Nephron progenitor cell (in vitro differentiated cells): Measurements from ENCODE around the gene NUP205.

Experiments
- DNase-seq: peaks from one replicate; pipeline ENCODE4 v3.0.0; 2021
- H3K27ac Mint-ChIP-seq: 2 replicates; pipeline ENCODE4 v1.8.0; 2021; ENCODE audit warnings: mild to moderate bottlenecking, moderate library complexity, mixed read lengths
- H3K27me3 Mint-ChIP-seq: 2 replicates; pipeline ENCODE4 v1.8.0; 2021; ENCODE audit warnings: mild to moderate bottlenecking, low read depth, mixed read lengths; ENCODE audit not compliant: poor library complexity
- H3K36me3 Mint-ChIP-seq: 2 replicates; pipeline ENCODE4 v1.8.0; 2021; ENCODE audit warnings: low read depth, mixed read lengths
- H3K4me1 Mint-ChIP-seq: 2 replicates; pipeline ENCODE4 v1.8.0; 2021; ENCODE audit warnings: mixed read lengths
- H3K4me3 Mint-ChIP-seq: 2 replicates; pipeline ENCODE4 v1.8.0; 2021; ENCODE audit warnings: mild to moderate bottlenecking, moderate library complexity, mixed read lengths
- H3K9me3 Mint-ChIP-seq: 2 replicates; pipeline ENCODE4 v1.8.0; 2021; ENCODE audit warnings: mild to moderate bottlenecking, moderate library complexity, mixed read lengths
- TF ChIP-seq, protein P1 (sequence below): fragments of 200-600 bp; sonication (generic); IDR thresholded peaks from 2 replicates; pipeline ENCODE4 v1.5.0; 2021; ENCODE audit warnings: antibody characterized with exemption

Gene NUP205

DNA sequence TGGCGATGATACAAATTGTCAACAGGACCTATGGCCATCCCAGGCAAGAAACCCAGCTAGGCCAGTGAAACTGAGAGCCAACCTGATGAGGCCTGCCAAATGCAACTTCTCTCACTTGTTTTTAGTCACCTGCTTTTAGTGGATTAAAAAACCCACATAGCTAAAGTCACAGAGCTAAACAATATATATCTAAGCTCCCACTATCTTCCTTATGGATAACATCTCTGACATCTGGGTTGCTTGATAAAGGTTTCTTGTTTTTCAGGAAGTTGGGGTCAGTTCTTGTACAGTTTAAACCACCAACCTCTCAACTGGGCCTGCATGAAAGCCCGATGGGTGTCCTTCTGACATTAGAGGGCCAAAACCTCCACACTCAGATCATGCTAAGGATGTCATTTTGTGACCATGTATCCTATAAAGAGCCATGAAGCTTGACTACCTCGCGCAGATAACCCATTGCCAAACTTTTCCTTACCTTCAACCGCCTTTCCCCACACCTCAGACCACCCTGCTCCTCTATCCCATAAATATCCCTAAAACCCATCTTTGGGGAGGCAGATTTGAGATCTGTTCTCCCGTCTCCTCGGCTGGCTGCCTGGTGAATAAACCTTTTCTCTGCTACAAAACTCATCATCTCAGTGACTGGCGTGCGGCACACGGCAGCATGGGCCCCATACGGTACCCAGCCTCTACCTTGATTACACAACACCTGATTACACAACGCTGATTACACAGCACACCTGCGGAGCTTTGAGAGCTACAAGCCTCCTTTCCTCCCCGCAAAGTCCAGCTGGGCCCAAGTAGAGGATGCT lies 103.8 kb downstream of the NUP205 start:
- no peak overlapping the region for H3K27ac Mint-ChIP-seq
- H3K9me3 Mint-ChIP-seq, result no peaks in the 10 kb centered on the region
- peaks cover 16% of the 10 kb centered on the region for H3K27me3 Mint-ChIP-seq

DNA sequence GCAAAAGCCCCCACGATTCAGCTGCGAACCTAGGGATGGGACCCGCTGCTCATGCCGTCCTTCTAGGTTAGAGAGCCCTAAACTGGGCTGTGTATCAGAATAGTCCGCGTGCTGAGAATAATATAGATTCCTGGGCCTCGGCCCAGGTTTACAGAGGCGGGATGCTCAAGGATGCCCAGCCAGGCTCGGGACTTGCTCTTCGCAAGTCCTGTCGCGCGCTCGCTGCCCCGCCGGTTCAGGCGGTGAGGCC lies 104.3 kb downstream of the NUP205 start:
- no peak for DNase-seq
- no peaks in the 10 kb centered on the region for H3K9me3 Mint-ChIP-seq
- peaks cover 13% of the 10 kb centered on the region for H3K27me3 Mint-ChIP-seq
- peak overlapping the region; percentile 98 for H3K4me3 Mint-ChIP-seq
- H3K4me1 Mint-ChIP-seq, result peaks cover 29% of the 10 kb centered on the region
- TF ChIP-seq, protein P1, sequence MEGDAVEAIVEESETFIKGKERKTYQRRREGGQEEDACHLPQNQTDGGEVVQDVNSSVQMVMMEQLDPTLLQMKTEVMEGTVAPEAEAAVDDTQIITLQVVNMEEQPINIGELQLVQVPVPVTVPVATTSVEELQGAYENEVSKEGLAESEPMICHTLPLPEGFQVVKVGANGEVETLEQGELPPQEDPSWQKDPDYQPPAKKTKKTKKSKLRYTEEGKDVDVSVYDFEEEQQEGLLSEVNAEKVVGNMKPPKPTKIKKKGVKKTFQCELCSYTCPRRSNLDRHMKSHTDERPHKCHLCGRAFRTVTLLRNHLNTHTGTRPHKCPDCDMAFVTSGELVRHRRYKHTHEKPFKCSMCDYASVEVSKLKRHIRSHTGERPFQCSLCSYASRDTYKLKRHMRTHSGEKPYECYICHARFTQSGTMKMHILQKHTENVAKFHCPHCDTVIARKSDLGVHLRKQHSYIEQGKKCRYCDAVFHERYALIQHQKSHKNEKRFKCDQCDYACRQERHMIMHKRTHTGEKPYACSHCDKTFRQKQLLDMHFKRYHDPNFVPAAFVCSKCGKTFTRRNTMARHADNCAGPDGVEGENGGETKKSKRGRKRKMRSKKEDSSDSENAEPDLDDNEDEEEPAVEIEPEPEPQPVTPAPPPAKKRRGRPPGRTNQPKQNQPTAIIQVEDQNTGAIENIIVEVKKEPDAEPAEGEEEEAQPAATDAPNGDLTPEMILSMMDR, result no peak
- H3K27ac Mint-ChIP-seq, result no peak overlapping the region
- H3K36me3 Mint-ChIP-seq, result peaks cover 27% of the 10 kb centered on the region

More for the DNA sequence above, 103.8 kb downstream of the NUP205 start:
- TF ChIP-seq, protein P1, result no peak
- DNase-seq, result no peak
- Mint-ChIP-seq H3K36me3 (peaks cover 21% of the 10 kb centered on the region), H3K4me3 (peak overlapping the region; percentile 98), H3K4me1 (peaks cover 29% of the 10 kb centered on the region)

DNA sequence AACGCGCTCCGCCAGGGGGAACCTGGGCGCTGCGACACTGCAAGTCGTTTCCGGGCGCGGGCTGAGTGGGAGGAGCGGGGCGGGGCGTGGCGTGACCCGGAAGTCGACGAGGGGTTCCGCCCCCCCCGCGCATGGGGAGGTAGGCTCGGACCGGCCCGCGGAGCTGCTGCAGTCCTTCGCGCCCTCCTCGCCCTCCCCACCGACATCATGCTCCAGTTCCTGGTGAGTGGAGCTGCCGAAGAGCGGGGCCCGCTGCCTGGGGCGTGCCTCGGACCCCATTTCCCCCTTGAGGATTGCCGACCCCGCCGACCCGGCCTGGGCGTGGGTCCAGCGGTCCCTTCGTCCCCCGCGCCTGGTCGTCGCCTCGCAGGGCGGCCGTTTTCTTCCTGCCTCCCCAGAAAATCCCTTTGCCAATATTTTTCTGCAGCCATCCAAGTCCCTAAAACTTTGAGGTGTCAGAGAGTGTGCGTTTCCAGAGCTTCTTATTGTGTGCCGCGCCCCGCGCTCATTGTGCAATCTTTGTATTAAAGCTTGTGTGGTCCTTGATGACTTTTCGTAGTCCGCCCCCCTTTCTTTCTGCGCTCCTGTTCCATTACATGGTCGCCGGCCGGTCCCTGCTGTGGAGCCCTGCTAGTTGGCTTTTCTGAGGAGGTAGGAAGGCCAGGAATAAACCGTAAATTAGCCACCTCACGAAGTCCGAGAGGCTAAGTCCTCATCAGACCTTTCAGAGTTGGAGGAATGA lies 104.8 kb downstream of the NUP205 start, which contains the start of gene STMP1:
TSS of gene STMP1 (plus strand) at position 142 of the 742 bp plus-strand sequence.
- Mint-ChIP-seq H3K27me3 (peaks cover 11% of the 10 kb centered on the region), H3K4me3 (peak within 1 kb of the TSS; percentile 98), H3K27ac (peak within 1 kb of the TSS; percentile 87), H3K4me1 (peaks cover 29% of the 10 kb centered on the region), H3K9me3 (peaks cover under 1% of the 10 kb centered on the region), H3K36me3 (peaks cover 29% of the 10 kb centered on the region)
- peak; percentile 99 for DNase-seq
- TF ChIP-seq, protein P1, result peak; percentile 71

DNA sequence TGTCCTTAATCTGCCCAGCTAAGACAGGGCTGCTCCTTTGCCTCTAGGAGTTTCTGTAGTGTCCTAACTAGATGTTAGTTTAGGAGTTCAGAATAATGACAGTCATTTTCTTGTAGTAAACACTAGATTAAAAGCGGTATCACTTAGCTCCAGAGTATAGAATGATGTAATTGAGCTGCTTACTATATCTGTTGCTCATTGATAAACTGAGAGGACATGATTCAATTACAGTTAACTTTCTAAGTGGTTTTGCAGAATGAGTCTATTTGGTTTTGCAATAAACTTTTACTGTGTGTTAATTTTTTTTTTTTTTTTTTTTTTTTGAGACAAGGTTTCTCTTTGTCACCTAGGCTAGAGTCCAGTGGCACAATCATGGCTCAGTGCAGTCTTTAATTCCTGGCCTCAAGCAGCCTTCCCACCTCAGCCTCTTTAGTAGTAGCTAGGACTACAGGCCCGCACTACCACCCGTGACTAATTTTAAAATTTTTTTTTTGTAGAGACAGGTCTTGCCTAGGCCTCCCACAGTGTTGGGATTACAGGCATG lies 106.4 kb downstream of the NUP205 start:
- TF ChIP-seq, protein P1, result no peak
- Mint-ChIP-seq H3K9me3 (peaks cover 15% of the 10 kb centered on the region), H3K36me3 (peaks cover 45% of the 10 kb centered on the region), H3K4me3 (peak overlapping the region; percentile 98), H3K27ac (no peak overlapping the region), H3K27me3 (no peaks in the 10 kb centered on the region), H3K4me1 (peaks cover 29% of the 10 kb centered on the region)
- no peak for DNase-seq

DNA sequence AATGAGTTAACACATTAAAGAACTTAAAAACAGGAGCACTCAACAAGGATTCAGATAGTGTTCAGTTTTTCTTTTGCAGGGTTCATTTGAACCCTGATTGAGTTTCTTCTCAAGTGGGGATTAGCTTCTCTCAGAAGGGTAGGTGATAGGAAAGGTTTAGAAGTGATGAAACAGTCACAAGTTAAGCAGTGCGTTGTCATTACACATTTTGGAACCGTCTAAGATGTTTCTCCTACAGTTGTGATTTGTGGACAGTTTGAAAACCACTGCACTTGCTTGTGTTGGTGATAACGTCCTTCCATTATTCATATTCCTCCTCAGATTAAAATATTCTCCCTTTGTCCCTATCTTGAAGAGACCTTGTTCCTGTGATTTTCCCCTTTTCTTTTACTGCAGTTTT lies 107.3 kb downstream of the NUP205 start:
- Mint-ChIP-seq H3K27ac (peak overlapping the region; percentile 19), H3K4me3 (peak overlapping the region; percentile 98), H3K9me3 (peaks cover 15% of the 10 kb centered on the region), H3K36me3 (peaks cover 52% of the 10 kb centered on the region), H3K4me1 (peaks cover 32% of the 10 kb centered on the region), H3K27me3 (no peaks in the 10 kb centered on the region)
- TF ChIP-seq, protein P1, result no peak
- DNase-seq, result no peak
